Mesendoderm (in vitro differentiated cells): ENCODE measurements around the gene MAN2C1.

Experiments
- DNase-seq: peaks from one replicate; pipeline ENCODE4 v3.0.0; 2013
- H2AK5ac ChIP-seq: 2 replicates; pipeline ENCODE4 v1.6.1; 2013; ENCODE audit warnings: low read length, inconsistent platforms
- H2BK120ac ChIP-seq: 2 replicates; pipeline ENCODE4 v1.6.1; 2013; ENCODE audit warnings: low read depth, mild to moderate bottlenecking, low read length, moderate library complexity, mixed read lengths
- H2BK15ac ChIP-seq: replicated peaks from 2 replicates; pipeline ENCODE4 v1.6.1; 2013; ENCODE audit warnings: low read depth, mild to moderate bottlenecking, moderate library complexity
- H2BK5ac ChIP-seq: 2 replicates; pipeline ENCODE4 v1.6.1; 2013; ENCODE audit warnings: low read length, inconsistent platforms
- H3K18ac ChIP-seq: 2 replicates; pipeline ENCODE4 v1.6.1; 2013; ENCODE audit warnings: mild to moderate bottlenecking, low read length, mixed read lengths
- H3K23ac ChIP-seq: one replicate; pipeline ENCODE4 v1.6.1; 2013; ENCODE audit warnings: low read length
- H3K27ac ChIP-seq: 2 replicates; pipeline ENCODE4 v1.5.1; 2013; ENCODE audit warnings: low read depth, mild to moderate bottlenecking, inconsistent platforms, low read length, moderate library complexity
- H3K27me3 ChIP-seq: 2 replicates; pipeline ENCODE4 v1.6.1; 2013; ENCODE audit warnings: low read length, control low read depth, mild to moderate bottlenecking, inconsistent platforms; ENCODE audit not compliant: insufficient read depth, poor library complexity
- H3K36me3 ChIP-seq: 2 replicates; pipeline ENCODE4 v1.6.1; 2013; ENCODE audit warnings: low read length, inconsistent platforms; ENCODE audit not compliant: control insufficient read depth, insufficient read depth
- H3K4ac ChIP-seq: one replicate; pipeline ENCODE4 v1.6.1; 2013; ENCODE audit warnings: low read depth, mild to moderate bottlenecking, low read length, moderate library complexity
- H3K4me1 ChIP-seq: 2 replicates; pipeline ENCODE4 v1.6.1; 2013; ENCODE audit warnings: low read depth, low read length, inconsistent platforms; ENCODE audit not compliant: control insufficient read depth
- H3K4me2 ChIP-seq: 2 replicates; pipeline ENCODE4 v1.6.1; 2013; ENCODE audit warnings: low read length
- H3K4me3 ChIP-seq: 2 replicates; pipeline ENCODE4 v1.5.1; 2013; ENCODE audit warnings: mild to moderate bottlenecking, low read length
- H3K56ac ChIP-seq: one replicate; pipeline ENCODE4 v1.6.1; 2013; ENCODE audit warnings: low read length
- H3K79me1 ChIP-seq: 2 replicates; pipeline ENCODE4 v1.6.1; 2013; ENCODE audit warnings: low read length, inconsistent platforms
- H3K79me2 ChIP-seq: 2 replicates; pipeline ENCODE4 v1.6.1; 2013; ENCODE audit warnings: mild to moderate bottlenecking, low read length; ENCODE audit not compliant: control insufficient read depth, insufficient read depth
- H3K9ac ChIP-seq: 2 replicates; pipeline ENCODE4 v1.6.1; 2013; ENCODE audit warnings: low read length, inconsistent platforms
- H4K5ac ChIP-seq: one replicate; pipeline ENCODE4 v1.6.1; 2013; ENCODE audit warnings: low read length
- H4K8ac ChIP-seq: one replicate; pipeline ENCODE4 v1.6.1; 2013; ENCODE audit warnings: low read depth, mild to moderate bottlenecking, control low read depth, low read length, moderate library complexity
- WGBS: extraction: QIAGEN DNeasy Blood & Tissue Kit; methylation state at CpG from one replicate; pipeline ENCODE4 v1.1.7; 2013; ENCODE audit warnings: low lambda C conversion rate, missing lambda C conversion rate; ENCODE audit not compliant: insufficient coverage; ENCODE audit errors: extremely low coverage; 5-methylcytosine and 5-hydroxymethylcytosine counted together

MAN2C1 gene

GRCh38 chr15:75309711-75310110 lies 58.7 kb downstream of the MAN2C1 start:
- H3K27ac ChIP-seq = no peak overlapping the region
- no peak for DNase-seq
- no peak overlapping the region for H4K8ac ChIP-seq
- H2BK15ac ChIP-seq = no peak overlapping the region
- H2BK5ac ChIP-seq = no peak overlapping the region
- no peak overlapping the region for H2AK5ac ChIP-seq
- no peak overlapping the region for H3K4ac ChIP-seq
- H3K27me3 ChIP-seq = no peaks in the 10 kb centered on the region
- no peak overlapping the region for H3K4me2 ChIP-seq
- no peaks in the 10 kb centered on the region for H3K79me2 ChIP-seq
- no peak overlapping the region for H3K56ac ChIP-seq
- no peak overlapping the region for H3K23ac ChIP-seq
- H3K4me1 ChIP-seq = no peaks in the 10 kb centered on the region
- H3K4me3 ChIP-seq = no peak overlapping the region
- H3K79me1 ChIP-seq = no peaks in the 10 kb centered on the region
- no peak overlapping the region for H4K5ac ChIP-seq
- H3K36me3 ChIP-seq = no peaks in the 10 kb centered on the region
- no peak overlapping the region for H3K9ac ChIP-seq
- H2BK120ac ChIP-seq = no peak overlapping the region
- H3K18ac ChIP-seq = no peak overlapping the region

GRCh38 chr15:75307778-75308390 lies 60.5 kb downstream of the MAN2C1 start:
- H2BK15ac ChIP-seq = no peak overlapping the region
- peak; percentile 81 for DNase-seq
- no peaks in the 10 kb centered on the region for H3K4me1 ChIP-seq
- no peak overlapping the region for H2BK5ac ChIP-seq
- no peak overlapping the region for H3K4me2 ChIP-seq
- H3K4me3 ChIP-seq = no peak overlapping the region
- no peaks in the 10 kb centered on the region for H3K79me1 ChIP-seq
- no peak overlapping the region for H2AK5ac ChIP-seq
- no peak overlapping the region for H2BK120ac ChIP-seq
- no peak overlapping the region for H3K27ac ChIP-seq
- H3K18ac ChIP-seq = no peak overlapping the region
- no peak overlapping the region for H3K9ac ChIP-seq
- no peak overlapping the region for H3K56ac ChIP-seq
- H3K23ac ChIP-seq = no peak overlapping the region
- no peak overlapping the region for H4K8ac ChIP-seq
- WGBS = no CpG with 5 or more reads among the region's 15 CpGs
- no peak overlapping the region for H3K4ac ChIP-seq
- H3K36me3 ChIP-seq = no peaks in the 10 kb centered on the region
- H3K27me3 ChIP-seq = no peaks in the 10 kb centered on the region
- no peaks in the 10 kb centered on the region for H3K79me2 ChIP-seq
- H4K5ac ChIP-seq = no peak overlapping the region

GRCh38 chr15:75306188-75306587 lies 62.2 kb downstream of the MAN2C1 start:
- Histone ChIP-seq H3K79me1 (no peaks in the 10 kb centered on the region), H3K4me2 (no peak overlapping the region), H3K4ac (no peak overlapping the region), H3K27ac (no peak overlapping the region), H4K8ac (no peak overlapping the region), H3K27me3 (no peaks in the 10 kb centered on the region), H3K56ac (no peak overlapping the region), H3K9ac (no peak overlapping the region), H2BK5ac (no peak overlapping the region), H3K4me3 (no peak overlapping the region), H3K23ac (no peak overlapping the region), H4K5ac (no peak overlapping the region), H2BK120ac (no peak overlapping the region), H3K36me3 (no peaks in the 10 kb centered on the region), H3K4me1 (no peaks in the 10 kb centered on the region), H3K18ac (no peak overlapping the region), H3K79me2 (no peaks in the 10 kb centered on the region), H2AK5ac (no peak overlapping the region), H2BK15ac (no peak overlapping the region)
- no peak for DNase-seq
- WGBS = no CpG with 5 or more reads among the region's 3 CpGs
